HL-60 (cell line): ENCODE measurements around the gene ACTG1.

ENCODE experiments used
- GABPA ChIP-seq: IDR thresholded peaks from 2 replicates; pipeline ENCODE4 v1.6.1; 2012; ENCODE audit warnings: low read depth
- POLR2AphosphoS5 ChIP-seq: IDR thresholded peaks from 2 replicates; pipeline ENCODE4 v1.6.1; 2012; ENCODE audit warnings: low read depth
- REST ChIP-seq: IDR thresholded peaks from 2 replicates; pipeline ENCODE4 v1.6.1; 2012; ENCODE audit warnings: low read depth; ENCODE audit not compliant: insufficient replicate concordance
- SPI1 ChIP-seq: IDR thresholded peaks from 2 replicates; pipeline ENCODE4 v1.6.1; 2012; ENCODE audit warnings: low read depth, mild to moderate bottlenecking, borderline replicate concordance
- TF ChIP-seq, protein P1 (sequence below): IDR thresholded peaks from one replicate; pipeline ENCODE4 v1.5.1; 2011; ENCODE audit warnings: low read length, control low read depth, inconsistent platforms; ENCODE audit not compliant: insufficient read depth

- TF ChIP-seq, protein P1, sequence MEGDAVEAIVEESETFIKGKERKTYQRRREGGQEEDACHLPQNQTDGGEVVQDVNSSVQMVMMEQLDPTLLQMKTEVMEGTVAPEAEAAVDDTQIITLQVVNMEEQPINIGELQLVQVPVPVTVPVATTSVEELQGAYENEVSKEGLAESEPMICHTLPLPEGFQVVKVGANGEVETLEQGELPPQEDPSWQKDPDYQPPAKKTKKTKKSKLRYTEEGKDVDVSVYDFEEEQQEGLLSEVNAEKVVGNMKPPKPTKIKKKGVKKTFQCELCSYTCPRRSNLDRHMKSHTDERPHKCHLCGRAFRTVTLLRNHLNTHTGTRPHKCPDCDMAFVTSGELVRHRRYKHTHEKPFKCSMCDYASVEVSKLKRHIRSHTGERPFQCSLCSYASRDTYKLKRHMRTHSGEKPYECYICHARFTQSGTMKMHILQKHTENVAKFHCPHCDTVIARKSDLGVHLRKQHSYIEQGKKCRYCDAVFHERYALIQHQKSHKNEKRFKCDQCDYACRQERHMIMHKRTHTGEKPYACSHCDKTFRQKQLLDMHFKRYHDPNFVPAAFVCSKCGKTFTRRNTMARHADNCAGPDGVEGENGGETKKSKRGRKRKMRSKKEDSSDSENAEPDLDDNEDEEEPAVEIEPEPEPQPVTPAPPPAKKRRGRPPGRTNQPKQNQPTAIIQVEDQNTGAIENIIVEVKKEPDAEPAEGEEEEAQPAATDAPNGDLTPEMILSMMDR = no peak
- no peak for TF ChIP-seq GABPA
- no peak for TF ChIP-seq POLR2AphosphoS5
- TF ChIP-seq REST = no peak
- TF ChIP-seq SPI1 = no peak
Measured at GRCh38 chr17:81539571-81539900, 26.9 kb upstream of the ACTG1 start.
